IPS-20b (cell line): ENCODE data around the gene TTLL11.

Experiments used
- H3K27ac ChIP-seq: one replicate; pipeline ENCODE4 v1.5.1; 2013; ENCODE audit warnings: low read length
- H3K27me3 ChIP-seq: 2 replicates; pipeline ENCODE4 v1.6.1; 2013; ENCODE audit warnings: mild to moderate bottlenecking, low read length, inconsistent platforms; ENCODE audit not compliant: insufficient read depth
- H3K36me3 ChIP-seq: 2 replicates; pipeline ENCODE4 v1.6.1; 2013; ENCODE audit warnings: low read depth, mild to moderate bottlenecking, inconsistent platforms, low read length, moderate library complexity; ENCODE audit not compliant: insufficient read depth
- H3K4me1 ChIP-seq: 2 replicates; pipeline ENCODE4 v1.6.1; 2013; ENCODE audit warnings: mild to moderate bottlenecking, control low read depth, inconsistent platforms, low read length, moderate library complexity; ENCODE audit not compliant: insufficient read depth
- H3K4me3 ChIP-seq: 2 replicates; pipeline ENCODE4 v1.5.1; 2013; ENCODE audit warnings: mild to moderate bottlenecking, low read length, inconsistent platforms
- H3K9ac ChIP-seq: 2 replicates; pipeline ENCODE4 v1.6.1; 2013; ENCODE audit warnings: low read depth, mild to moderate bottlenecking, inconsistent platforms, low read length, moderate library complexity
- H3K9me3 ChIP-seq: 2 replicates; pipeline ENCODE4 v1.6.1; 2013; ENCODE audit warnings: mild to moderate bottlenecking, low read depth, low read length, inconsistent platforms; ENCODE audit not compliant: insufficient read depth

TTLL11 gene

DNA sequence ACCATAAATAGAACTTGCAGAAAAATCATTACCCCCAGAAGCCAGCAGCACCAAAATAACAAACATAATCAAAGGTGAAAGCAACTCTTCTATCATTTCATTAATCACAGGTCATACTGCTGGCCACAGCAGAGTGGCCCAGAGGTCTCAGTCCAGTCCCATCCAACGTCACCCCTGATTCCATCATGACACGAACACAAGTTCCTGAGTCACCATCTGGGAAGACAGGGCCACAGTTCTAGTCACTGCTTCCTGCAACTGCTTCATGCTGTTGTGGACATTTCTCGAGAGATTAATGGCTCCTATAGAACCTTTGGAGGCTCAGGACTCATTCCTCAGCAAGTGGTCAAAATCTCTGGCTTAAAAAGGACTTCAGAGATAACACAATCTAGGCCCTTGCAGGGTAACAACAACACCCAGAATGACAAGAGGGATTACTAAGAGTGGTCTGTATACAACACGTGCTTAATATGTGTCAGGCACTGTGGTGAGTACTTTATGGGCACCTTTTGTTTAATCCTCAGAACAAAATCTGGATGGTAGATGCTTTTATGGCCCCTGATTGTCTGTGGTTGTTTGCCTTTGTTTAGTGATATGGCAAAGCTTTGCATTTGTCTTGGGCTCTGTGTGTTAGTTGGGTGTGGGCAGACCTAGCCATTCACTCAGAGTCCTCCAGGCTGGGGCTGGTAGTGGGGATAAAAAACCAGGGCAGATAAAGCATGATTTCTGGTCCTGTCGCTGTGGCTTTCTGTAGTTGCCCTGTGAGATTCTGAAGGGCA, 257.3 kb downstream of the TTLL11 start:
- Histone ChIP-seq H3K4me1 (no peaks in the 10 kb centered on the region), H3K4me3 (no peak overlapping the region), H3K9ac (no peak overlapping the region), H3K27ac (no peak overlapping the region), H3K9me3 (no peaks in the 10 kb centered on the region), H3K36me3 (no peaks in the 10 kb centered on the region), H3K27me3 (no peaks in the 10 kb centered on the region)

DNA sequence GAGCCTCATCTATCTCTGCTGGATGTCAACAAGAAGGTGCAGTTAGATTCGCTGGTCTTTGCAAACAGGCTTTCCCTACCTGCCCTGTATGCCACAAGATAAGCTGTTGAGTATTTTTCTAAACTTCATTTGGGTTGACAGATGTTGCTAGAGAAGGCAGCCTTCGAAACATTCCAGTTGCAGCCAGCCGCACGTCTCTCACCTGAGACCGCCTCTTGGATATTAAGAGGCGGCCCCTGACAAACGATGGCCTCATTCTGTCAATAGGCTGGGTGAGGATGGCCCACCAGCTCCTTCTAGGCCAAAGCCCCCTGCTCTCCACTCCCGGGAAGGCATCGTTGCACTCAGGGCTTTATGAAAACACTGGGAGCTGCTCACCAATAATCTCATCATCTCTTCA, 260.0 kb downstream of the TTLL11 start:
- Histone ChIP-seq H3K27me3 (no peaks in the 10 kb centered on the region), H3K4me1 (no peaks in the 10 kb centered on the region), H3K9ac (no peak overlapping the region), H3K9me3 (no peaks in the 10 kb centered on the region), H3K4me3 (no peak overlapping the region), H3K27ac (no peak overlapping the region), H3K36me3 (no peaks in the 10 kb centered on the region)

GRCh38 chr9:121831869-121832268, 261.2 kb downstream of the TTLL11 start:
- Histone ChIP-seq H3K27me3 (no peaks in the 10 kb centered on the region), H3K36me3 (no peaks in the 10 kb centered on the region), H3K4me3 (no peak overlapping the region), H3K4me1 (no peaks in the 10 kb centered on the region), H3K9ac (no peak overlapping the region), H3K27ac (no peak overlapping the region), H3K9me3 (no peaks in the 10 kb centered on the region)

GRCh38 chr9:121830441-121831140, 262.5 kb downstream of the TTLL11 start:
- H3K9me3 ChIP-seq = no peaks in the 10 kb centered on the region
- H3K27me3 ChIP-seq = no peaks in the 10 kb centered on the region
- H3K9ac ChIP-seq = no peak overlapping the region
- no peak overlapping the region for H3K27ac ChIP-seq
- H3K4me1 ChIP-seq = no peaks in the 10 kb centered on the region
- H3K4me3 ChIP-seq = no peak overlapping the region
- no peaks in the 10 kb centered on the region for H3K36me3 ChIP-seq

GRCh38 chr9:121827251-121827967, 265.7 kb downstream of the TTLL11 start:
- Histone ChIP-seq H3K4me3 (no peak overlapping the region), H3K9me3 (no peaks in the 10 kb centered on the region), H3K36me3 (no peaks in the 10 kb centered on the region), H3K27ac (no peak overlapping the region), H3K27me3 (no peaks in the 10 kb centered on the region), H3K4me1 (no peaks in the 10 kb centered on the region), H3K9ac (no peak overlapping the region)

DNA sequence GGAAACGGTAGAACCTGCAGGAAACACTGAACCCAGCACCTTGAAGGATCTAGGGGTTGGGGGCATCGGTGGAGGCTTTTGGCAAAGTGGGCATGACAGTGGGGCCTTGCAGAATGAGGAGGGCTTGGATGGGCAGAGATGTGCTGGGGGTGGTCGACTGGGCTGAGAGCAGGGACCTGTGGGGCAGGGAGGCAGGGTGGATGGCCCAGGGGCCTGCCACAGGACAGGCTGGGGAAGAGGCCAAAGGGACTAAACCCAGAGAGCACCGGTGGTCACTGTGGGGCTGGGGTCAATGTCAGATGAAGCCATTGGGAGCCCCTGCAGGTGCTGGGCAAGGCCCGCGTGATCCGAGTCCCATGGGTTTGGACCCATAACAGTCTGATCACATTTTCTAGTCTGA, 266.4 kb downstream of the TTLL11 start:
- Histone ChIP-seq H3K4me3 (no peak overlapping the region), H3K36me3 (no peaks in the 10 kb centered on the region), H3K9ac (no peak overlapping the region), H3K27me3 (no peaks in the 10 kb centered on the region), H3K4me1 (no peaks in the 10 kb centered on the region), H3K9me3 (no peaks in the 10 kb centered on the region), H3K27ac (no peak overlapping the region)

DNA sequence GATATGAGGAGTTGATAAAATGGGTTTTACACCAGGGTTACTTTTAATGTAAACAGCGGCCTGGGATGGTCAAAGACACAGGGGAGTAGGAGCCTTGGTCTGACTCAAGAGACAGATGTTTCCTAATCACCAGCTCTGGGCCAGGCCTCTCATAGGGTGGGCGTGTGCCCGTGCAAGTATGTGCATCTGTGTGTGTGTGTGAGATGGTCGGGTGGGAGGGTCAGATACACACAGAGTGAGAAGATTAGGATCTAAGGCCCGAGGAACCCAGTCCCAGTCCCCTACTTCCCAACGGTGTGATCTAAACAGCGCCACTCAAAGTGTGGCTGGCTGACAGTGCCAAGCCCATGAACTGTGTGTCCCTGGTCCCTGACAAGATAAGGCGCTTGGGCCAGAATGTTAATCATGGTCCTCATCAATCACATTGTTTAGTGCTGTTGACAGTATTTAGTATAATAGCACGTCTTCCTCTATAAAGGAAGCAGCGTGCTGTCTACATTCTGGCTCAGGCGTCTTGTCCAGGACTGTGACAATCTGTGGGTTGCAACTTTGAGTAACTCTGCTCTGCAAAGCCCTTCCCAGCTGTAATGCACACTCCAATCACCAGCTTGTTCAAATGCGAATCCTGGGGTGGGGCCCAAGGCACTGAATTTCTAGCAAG, 267.9 kb downstream of the TTLL11 start:
- H3K36me3 ChIP-seq = no peaks in the 10 kb centered on the region

DNA sequence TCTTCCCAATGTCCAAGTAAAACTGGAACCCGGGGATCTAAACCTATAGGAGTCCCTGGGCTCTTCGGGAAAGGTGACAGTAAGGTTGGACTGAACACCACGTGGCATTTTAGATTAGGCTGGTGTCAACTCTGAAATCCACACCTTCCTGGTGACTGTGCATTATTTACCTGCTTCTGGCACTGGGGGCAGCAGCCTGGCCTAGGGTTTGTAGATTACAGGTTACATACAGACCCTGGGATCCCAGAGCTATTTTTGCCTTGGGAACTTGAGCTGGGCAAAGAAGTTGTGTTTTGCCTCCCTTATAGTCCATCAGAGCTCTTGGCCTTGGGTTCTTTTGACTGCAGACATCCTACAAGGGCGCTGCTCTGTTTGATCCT, 268.5 kb downstream of the TTLL11 start:
- H3K4me3 ChIP-seq = no peak overlapping the region
- no peak overlapping the region for H3K9ac ChIP-seq
- no peaks in the 10 kb centered on the region for H3K9me3 ChIP-seq
- no peaks in the 10 kb centered on the region for H3K36me3 ChIP-seq
- peaks cover 1% of the 10 kb centered on the region; the same call in 1 of the 2 replicates for H3K4me1 ChIP-seq
- H3K27ac ChIP-seq = no peak overlapping the region
- H3K27me3 ChIP-seq = no peaks in the 10 kb centered on the region

More for the DNA sequence above, 267.9 kb downstream of the TTLL11 start:
- Histone ChIP-seq H3K9me3 (no peaks in the 10 kb centered on the region), H3K27ac (no peak overlapping the region), H3K4me3 (no peak overlapping the region), H3K27me3 (no peaks in the 10 kb centered on the region), H3K4me1 (no peaks in the 10 kb centered on the region; the same call in 1 of the 2 replicates), H3K9ac (no peak overlapping the region)

- H3K27ac ChIP-seq = no peak overlapping the region
- no peaks in the 10 kb centered on the region for H3K36me3 ChIP-seq
Measured at GRCh38 chr9:121823451-121824169, 269.5 kb downstream of the TTLL11 start.

DNA sequence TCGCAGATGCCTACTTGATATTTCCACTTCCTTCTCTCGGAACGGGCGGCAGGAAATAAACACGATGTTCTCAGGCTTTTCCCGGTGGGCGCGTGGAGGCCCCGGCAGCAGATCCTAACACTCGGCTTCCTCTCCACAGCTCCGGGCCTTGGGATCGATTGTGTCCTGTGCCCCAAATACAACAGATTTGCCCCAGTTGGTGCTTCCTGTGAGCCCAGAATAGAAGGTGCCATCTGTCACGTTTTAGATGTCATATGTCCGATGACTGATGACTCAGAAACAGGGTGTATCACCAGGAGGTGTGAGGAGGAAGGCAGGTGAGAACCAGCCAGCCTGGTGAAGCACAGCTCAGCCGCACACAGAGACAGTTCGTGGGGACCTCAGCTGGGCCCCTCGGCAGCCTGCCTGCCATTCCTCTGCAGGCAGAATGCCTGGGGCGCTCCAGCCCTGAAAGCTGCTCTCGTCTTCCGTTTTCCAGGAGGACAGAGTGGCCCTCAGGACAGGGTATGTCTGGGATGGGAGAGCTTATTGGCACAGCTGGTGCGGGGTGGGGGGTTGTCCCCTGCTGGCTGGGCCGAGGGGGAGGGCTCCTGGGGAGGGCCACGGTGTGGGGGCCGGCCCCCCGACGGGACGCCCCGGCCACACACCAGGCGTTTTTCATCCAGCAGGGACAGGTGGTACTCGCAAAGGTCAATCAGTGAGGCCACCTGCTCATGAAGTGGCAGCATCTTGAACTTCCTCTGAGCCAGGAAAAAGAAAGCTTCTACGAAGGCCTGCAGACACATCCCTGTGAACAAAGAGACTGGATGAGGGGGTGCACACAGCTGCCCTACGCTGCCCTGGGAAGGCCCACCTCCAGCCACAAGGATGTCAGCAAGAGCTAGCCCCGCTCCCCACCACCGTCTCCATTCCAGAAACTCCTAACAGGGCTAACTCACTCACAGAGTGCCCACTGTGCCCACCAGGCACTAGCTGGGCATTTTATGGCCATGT, 270.7 kb downstream of the TTLL11 start:
- no peak overlapping the region for H3K27ac ChIP-seq
- H3K27me3 ChIP-seq = peaks cover 14% of the 10 kb centered on the region
- H3K36me3 ChIP-seq = no peaks in the 10 kb centered on the region
- no peak overlapping the region for H3K4me3 ChIP-seq
- peaks cover 13% of the 10 kb centered on the region; the same call in 1 of the 2 replicates for H3K4me1 ChIP-seq
- no peaks in the 10 kb centered on the region for H3K9me3 ChIP-seq
- H3K9ac ChIP-seq = no peak overlapping the region

More at GRCh38 chr9:121823451-121824169, 269.5 kb downstream of the TTLL11 start:
- Histone ChIP-seq H3K9me3 (no peaks in the 10 kb centered on the region), H3K4me3 (no peak overlapping the region), H3K9ac (no peak overlapping the region), H3K27me3 (peaks cover 2% of the 10 kb centered on the region; the same call in 1 of the 2 replicates), H3K4me1 (peaks cover 10% of the 10 kb centered on the region; the same call in 1 of the 2 replicates)
